Panc1 (cell line): ENCODE data around the gene MRC2.

Experiments used
- POLR2AphosphoS5 ChIP-seq: IDR thresholded peaks from 2 replicates; pipeline ENCODE4 v1.6.1; 2012; ENCODE audit warnings: mild to moderate bottlenecking, low read depth, low read length, moderate library complexity
- SIN3A ChIP-seq: IDR thresholded peaks from 2 replicates; pipeline ENCODE4 v1.6.1; 2012; ENCODE audit warnings: low read depth, mild to moderate bottlenecking, low read length, moderate library complexity, borderline replicate concordance; ENCODE audit not compliant: insufficient read depth
- TCF7L2 ChIP-seq: IDR thresholded peaks from 2 replicates; pipeline ENCODE4 v1.6.1; 2011; ENCODE audit warnings: mild to moderate bottlenecking, low read depth, low read length, inconsistent platforms
- TF ChIP-seq, protein P1 (sequence below): fragments of 450-650 bp; IDR thresholded peaks from 2 replicates; pipeline ENCODE4 v1.5.1; 2017; ENCODE audit warnings: mild to moderate bottlenecking
- TF ChIP-seq, protein P2 (sequence below), 2 experiments: IDR thresholded peaks; 2 replicates each; pipeline ENCODE4 v1.6.1; 2011 to 2012; ENCODE audit warnings: low read depth in 2 of 2, control low read depth in 1 of 2, low read length in 1 of 2, mild to moderate bottlenecking in 1 of 2, moderate library complexity in 1 of 2; ENCODE audit not compliant: insufficient read depth in 1 of 2

DNA sequence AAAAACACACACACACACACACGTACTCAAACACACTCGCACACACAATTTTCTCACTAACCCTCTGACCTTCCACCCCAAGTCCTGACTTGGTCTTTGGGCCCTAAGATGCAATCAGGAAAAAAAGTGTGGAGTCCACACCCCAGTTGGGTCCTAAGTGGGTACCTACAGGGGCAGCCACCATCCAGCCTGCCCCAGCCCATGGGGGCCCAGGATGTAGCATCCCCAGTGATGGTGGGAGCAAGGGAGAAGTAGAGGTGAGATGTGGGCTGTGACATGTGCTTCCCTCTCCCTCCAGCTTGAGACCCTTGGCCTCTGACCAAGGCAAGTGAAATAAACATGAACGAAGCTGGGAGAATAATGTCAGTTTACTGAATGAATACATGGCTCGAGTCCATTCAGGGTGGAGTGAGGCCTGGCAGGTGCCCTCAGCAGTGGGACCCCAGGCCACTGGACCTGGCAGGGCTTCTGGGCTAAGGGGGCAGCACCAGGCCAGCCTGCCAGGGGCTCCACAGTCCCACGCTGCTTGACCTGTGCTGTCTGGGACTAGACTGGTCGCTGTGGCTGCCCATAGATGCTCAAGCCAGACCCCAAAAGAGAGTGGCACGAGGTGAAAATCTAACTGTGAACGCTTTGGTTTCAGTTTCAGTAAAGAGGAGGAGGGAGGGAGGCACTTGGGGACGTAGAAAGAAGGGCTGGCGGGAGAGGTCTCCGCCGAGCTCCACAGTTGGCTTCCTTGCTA lies 73.7 kb downstream of the MRC2 start:
- TF ChIP-seq, protein P1, sequence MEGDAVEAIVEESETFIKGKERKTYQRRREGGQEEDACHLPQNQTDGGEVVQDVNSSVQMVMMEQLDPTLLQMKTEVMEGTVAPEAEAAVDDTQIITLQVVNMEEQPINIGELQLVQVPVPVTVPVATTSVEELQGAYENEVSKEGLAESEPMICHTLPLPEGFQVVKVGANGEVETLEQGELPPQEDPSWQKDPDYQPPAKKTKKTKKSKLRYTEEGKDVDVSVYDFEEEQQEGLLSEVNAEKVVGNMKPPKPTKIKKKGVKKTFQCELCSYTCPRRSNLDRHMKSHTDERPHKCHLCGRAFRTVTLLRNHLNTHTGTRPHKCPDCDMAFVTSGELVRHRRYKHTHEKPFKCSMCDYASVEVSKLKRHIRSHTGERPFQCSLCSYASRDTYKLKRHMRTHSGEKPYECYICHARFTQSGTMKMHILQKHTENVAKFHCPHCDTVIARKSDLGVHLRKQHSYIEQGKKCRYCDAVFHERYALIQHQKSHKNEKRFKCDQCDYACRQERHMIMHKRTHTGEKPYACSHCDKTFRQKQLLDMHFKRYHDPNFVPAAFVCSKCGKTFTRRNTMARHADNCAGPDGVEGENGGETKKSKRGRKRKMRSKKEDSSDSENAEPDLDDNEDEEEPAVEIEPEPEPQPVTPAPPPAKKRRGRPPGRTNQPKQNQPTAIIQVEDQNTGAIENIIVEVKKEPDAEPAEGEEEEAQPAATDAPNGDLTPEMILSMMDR: no peak
- TF ChIP-seq TCF7L2: no peak
- TF ChIP-seq POLR2AphosphoS5: no peak
- TF ChIP-seq SIN3A: no peak
- TF ChIP-seq, protein P2, sequence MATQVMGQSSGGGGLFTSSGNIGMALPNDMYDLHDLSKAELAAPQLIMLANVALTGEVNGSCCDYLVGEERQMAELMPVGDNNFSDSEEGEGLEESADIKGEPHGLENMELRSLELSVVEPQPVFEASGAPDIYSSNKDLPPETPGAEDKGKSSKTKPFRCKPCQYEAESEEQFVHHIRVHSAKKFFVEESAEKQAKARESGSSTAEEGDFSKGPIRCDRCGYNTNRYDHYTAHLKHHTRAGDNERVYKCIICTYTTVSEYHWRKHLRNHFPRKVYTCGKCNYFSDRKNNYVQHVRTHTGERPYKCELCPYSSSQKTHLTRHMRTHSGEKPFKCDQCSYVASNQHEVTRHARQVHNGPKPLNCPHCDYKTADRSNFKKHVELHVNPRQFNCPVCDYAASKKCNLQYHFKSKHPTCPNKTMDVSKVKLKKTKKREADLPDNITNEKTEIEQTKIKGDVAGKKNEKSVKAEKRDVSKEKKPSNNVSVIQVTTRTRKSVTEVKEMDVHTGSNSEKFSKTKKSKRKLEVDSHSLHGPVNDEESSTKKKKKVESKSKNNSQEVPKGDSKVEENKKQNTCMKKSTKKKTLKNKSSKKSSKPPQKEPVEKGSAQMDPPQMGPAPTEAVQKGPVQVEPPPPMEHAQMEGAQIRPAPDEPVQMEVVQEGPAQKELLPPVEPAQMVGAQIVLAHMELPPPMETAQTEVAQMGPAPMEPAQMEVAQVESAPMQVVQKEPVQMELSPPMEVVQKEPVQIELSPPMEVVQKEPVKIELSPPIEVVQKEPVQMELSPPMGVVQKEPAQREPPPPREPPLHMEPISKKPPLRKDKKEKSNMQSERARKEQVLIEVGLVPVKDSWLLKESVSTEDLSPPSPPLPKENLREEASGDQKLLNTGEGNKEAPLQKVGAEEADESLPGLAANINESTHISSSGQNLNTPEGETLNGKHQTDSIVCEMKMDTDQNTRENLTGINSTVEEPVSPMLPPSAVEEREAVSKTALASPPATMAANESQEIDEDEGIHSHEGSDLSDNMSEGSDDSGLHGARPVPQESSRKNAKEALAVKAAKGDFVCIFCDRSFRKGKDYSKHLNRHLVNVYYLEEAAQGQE (IDR thresholded peaks at IDR 0.05; ENCODE audit: insufficient read depth in 1 of 2, low read depth in 2 of 2, low read length in 1 of 2): no peak
